GM12874 (cell line): ENCODE data around the gene LYPLAL1.

Experiments
- TF ChIP-seq, protein P1 (sequence below): IDR thresholded peaks from 2 replicates; pipeline ENCODE4 v1.5.1; 2011; ENCODE audit warnings: low read depth, mild to moderate bottlenecking, control low read depth, low read length, moderate library complexity; ENCODE audit not compliant: insufficient read depth

LYPLAL1 gene

DNA sequence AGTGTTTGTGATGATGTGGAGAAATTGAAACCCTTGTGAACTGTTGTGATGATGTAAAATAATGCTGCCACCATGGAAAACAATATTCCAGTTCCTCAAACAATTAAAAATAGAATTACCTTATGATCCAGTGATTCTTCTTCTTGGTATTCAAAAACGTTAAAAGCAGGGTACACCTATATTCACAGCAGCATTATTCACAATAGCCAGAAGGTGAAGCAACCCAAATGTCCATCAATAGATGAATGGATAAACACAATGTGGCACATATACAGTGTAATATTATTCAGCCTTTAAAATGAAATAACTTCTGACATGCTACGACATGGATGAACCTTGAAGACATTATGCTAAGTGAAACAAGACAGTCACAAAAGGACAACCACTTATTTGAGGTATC lies 59.2 kb downstream of the LYPLAL1 start:
- TF ChIP-seq, protein P1, sequence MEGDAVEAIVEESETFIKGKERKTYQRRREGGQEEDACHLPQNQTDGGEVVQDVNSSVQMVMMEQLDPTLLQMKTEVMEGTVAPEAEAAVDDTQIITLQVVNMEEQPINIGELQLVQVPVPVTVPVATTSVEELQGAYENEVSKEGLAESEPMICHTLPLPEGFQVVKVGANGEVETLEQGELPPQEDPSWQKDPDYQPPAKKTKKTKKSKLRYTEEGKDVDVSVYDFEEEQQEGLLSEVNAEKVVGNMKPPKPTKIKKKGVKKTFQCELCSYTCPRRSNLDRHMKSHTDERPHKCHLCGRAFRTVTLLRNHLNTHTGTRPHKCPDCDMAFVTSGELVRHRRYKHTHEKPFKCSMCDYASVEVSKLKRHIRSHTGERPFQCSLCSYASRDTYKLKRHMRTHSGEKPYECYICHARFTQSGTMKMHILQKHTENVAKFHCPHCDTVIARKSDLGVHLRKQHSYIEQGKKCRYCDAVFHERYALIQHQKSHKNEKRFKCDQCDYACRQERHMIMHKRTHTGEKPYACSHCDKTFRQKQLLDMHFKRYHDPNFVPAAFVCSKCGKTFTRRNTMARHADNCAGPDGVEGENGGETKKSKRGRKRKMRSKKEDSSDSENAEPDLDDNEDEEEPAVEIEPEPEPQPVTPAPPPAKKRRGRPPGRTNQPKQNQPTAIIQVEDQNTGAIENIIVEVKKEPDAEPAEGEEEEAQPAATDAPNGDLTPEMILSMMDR, result no peak

- TF ChIP-seq, protein P1, result no peak
These were observed 62.3 kb downstream of the LYPLAL1 start for GRCh38 chr1:219235903-219236481.

- TF ChIP-seq, protein P1, result no peak
These were observed 63.4 kb downstream of the LYPLAL1 start for GRCh38 chr1:219236933-219237610.

- TF ChIP-seq, protein P1, result no peak
These were observed 65.8 kb downstream of the LYPLAL1 start for GRCh38 chr1:219239518-219239917.

DNA sequence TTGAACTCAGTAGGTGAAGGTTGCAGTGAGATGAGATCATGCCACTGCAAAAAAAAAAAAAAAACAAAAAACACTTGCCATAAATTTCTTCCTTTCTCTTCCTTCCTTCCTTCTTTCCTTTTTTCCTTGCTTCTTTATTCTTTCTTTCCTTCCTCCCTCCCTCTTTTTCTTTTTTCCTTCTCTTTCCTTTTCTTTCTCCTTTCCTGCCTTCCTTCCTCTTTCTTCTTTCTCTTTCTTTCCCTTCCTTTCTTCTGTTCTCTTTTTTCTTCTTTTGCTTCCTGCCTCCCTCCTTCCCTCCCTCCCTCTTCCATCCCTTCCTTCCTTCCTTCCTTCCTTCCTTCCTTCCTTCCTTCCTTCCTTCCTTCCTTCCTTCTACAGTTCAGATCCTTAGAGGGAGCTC lies 71.2 kb downstream of the LYPLAL1 start:
- TF ChIP-seq, protein P1, result no peak

- TF ChIP-seq, protein P1, result no peak
These were observed 73.8 kb downstream of the LYPLAL1 start for GRCh38 chr1:219247441-219247840.

DNA sequence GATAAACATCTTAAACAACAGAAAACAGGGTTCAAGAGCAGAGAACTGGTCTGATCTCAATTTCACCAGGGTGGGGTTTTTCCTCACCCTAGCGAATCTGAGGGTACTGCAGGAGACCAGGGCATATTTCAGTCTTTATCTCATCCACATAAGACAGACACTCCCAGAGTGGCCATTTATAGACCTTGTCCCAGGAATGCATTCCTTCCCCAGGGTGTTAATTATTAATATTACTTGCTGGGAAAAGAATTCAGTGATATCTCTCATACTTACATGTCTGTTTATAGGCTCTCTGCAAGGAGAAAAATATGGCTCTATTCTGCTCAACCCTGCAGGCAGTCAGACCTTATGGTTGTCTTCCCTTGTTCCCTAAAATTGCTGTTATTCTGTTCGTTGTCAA lies 84.1 kb downstream of the LYPLAL1 start:
- TF ChIP-seq, protein P1, result no peak
